NCI-H2107 treated with DMSO at 0.1 percent for 48 hours (cell line): ENCODE measurements around the gene CD28.
"Not testable (repeated sequence)": the region's sequence is repeated elsewhere in the genome, so short reads cannot be mapped to it uniquely, and the experiment has no call there.

Experiments
- DNase-seq: peaks from one replicate; lab custom pipeline; 2025; ENCODE audit not compliant: unreplicated experiment; lab: John Stamatoyannopoulos, UW

Gene CD28

GRCh38 chr2:203685789-203686420 lies 20.5 kb upstream of the CD28 start:
- DNase-seq, result no peak

- no peak for DNase-seq
Observed at GRCh38 chr2:203687165-203687564, 19.3 kb upstream of the CD28 start.

DNA sequence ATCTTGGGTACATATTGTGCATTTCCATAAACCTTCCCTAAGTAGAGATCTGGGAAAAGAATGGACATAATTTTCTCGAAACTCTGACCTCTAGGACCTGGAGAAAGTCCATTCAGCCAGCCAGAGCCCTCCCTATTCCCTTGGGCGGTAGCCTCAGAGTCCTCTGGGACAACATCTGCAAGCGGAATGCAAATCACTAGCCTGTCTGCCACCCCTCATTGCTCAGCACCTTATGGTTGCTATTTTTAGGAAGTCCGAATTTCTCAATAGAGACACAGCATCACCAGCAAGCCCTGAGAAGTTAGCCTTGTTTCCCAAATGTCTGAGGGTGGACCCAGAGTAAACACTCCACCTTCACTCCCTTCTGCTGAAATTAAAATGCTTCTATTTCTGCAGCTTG lies 17.6 kb upstream of the CD28 start:
- DNase-seq, result no peak

DNA sequence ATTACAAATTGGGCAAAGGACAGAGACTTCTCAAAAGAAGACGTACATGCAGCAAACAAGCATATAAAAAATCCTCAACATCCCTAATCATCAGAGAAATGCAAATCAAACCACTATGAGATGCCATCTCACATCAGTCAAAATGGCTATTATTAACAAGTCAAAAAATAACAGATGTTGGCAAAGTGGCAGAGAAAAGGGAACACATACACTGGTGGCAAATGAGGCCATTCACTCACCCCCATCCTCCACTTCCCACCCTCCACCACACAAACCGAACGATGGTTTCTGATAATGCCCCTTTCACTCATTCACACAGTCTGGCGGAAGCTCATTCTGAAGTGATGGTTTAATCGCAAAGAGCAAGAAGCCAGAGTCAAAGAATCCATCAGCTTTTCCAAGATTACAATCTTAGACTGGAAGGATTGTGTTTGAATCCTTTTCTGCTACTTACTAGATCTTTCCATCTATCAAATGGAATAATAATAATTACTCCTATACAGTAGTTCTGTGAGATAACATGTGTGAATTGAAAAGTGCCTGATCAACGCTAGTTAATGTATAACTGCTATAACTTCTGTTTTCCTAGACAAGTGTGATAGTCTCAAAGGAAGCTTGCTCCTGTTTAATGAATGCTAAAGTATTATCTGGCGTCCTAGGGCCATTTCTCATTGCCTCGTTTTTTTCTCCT lies 16.9 kb upstream of the CD28 start:
- DNase-seq, result no peak

DNA sequence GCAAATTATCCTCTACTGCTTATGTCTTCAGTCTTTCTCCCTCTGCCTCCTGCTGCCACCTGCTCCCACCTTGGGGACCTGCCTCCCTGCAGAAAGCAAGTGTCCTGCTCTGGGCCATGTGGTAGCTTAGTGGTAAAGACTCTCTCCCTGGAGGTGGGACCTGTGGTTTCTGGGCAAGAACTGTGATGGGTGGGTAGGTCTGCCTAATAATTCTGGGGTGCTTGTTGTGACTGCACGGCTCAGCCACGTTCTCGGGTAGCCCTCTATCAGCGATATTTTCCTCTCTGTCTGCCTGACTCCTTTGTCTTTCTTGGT lies 16.4 kb upstream of the CD28 start:
- DNase-seq, result no peak

GRCh38 chr2:203690441-203691047 lies 15.9 kb upstream of the CD28 start:
- DNase-seq, result no peak

- no peak for DNase-seq
Observed at GRCh38 chr2:203691149-203691548, 15.3 kb upstream of the CD28 start.

GRCh38 chr2:203692031-203692710 lies 14.3 kb upstream of the CD28 start:
- DNase-seq, result no peak

DNA sequence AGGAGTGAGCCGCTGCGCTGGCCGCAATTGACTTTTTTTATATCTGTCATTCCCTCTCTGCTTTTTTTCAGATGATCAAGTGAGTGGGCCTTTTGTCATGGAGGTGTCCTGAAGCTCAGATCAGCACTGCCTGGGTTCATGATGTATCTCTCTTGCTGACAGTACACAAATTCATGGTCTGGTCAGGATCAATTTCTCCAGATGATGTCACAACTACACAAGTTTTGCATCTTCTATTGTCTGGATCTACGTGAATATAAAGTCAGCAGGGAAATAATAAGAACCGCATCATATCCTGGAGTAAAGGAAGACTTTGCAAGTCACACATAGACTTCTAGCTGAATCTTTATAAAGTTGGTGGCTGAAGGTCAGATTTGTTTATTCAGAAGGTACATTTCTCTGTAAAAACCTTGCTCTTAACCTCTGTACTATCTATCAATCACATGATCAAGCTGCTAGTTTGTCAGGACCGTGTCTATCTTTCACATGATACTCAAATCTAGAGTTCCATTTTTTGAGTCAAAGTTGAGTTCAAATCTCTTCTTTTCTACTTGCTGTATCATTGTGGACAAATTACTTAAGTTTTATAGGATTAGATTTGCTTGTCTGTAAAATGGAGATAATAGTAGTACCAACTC lies 13.1 kb upstream of the CD28 start:
- no peak for DNase-seq

DNA sequence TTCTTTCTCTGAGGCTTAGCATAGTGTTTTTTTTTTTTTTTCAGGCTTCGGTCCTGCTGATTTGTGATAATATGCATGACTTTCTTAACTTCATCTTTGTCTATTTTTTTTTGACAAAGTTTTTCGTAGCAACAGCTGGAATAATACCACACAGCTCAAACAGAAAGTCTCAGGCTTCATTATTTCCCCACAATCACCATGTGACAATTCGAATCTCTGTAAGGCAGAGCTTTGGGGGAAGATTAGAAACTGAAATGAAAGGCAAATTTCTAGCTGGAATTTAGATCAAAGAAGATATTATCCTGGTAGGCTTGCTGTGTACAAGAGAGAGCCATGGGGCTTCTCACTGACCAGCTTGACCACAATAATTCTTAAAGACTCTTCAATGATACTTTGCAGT lies 12.2 kb upstream of the CD28 start:
- no peak for DNase-seq

GRCh38 chr2:203697190-203697589 lies 9.2 kb upstream of the CD28 start:
- DNase-seq, result no peak

DNA sequence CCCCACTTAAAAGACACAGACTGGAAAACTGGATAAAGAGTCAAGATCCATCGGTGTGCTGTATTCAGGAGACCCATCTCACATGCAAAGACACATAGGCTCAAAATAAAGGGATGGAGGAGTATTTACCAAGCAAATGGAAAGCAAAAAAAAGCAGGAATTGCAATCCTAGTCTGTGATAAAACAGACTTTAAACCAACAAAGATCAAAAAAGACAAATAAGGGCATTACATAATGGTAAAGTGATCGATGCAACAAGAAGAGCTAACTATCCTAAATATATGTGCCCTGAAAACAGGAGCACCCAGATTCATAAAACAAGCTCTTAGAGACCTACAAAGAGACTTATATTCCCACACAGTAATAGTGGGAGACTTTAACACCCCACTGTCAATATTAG lies 8.7 kb upstream of the CD28 start:
- DNase-seq, result not testable (repeated sequence)

DNA sequence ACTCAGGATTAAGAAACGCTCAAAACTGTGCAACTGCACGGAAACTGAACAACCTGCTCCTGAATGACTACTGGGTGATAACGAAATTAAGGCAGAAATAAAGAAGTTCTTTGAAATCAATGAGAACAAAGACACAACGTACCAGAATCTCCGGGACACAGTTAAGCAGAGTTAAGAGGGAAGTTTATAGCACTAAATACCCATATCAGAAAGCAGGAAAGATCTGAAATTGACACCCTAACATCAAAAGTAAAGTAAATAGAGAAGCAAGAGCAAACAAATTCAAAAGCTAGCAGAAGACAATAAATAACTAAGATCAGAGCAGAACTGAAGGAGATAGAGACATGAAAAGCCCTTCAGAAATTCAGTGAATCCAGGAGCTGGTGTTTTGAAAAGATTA lies 8.0 kb upstream of the CD28 start:
- DNase-seq, result not testable (repeated sequence)

DNA sequence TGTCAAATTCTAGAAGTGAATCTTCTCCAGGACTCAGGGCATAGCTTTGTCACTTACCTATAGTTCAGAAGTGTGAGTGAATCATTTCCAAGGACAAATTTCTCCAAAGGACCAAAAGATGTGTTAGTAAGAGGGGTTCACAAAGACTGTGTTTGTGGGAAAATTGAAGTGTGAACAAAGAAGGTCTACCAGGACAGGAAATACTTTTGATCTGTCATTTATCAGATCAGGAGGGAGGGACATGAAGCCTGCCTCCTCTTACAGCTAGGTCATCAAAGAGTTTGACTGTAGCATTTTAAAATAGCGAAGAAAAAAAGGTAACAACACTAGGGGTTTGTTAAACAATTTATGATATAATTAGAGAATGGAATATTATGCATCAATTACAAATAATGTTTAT lies 2.0 kb upstream of the CD28 start:
- DNase-seq, result no peak

DNA sequence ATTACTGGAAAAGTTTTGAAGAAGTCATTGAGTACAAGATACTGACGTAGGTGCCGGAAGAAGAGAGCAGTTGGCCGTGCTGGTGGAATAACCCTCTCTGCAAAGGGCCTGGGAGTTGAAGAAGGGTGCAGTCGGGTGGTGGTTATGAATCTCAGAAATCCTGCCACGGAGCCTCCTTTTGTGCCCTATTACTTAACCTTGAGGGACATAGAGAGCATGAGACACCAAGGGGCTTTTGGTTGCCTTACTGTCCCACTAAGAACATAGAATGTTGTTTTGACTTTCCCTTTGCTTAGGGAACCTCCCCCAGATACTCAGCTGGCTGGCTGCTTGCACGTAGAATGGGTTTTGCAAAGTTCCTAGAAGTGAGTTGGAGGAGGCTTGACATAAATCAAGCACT lies 1.3 kb upstream of the CD28 start:
- DNase-seq, result no peak

DNA sequence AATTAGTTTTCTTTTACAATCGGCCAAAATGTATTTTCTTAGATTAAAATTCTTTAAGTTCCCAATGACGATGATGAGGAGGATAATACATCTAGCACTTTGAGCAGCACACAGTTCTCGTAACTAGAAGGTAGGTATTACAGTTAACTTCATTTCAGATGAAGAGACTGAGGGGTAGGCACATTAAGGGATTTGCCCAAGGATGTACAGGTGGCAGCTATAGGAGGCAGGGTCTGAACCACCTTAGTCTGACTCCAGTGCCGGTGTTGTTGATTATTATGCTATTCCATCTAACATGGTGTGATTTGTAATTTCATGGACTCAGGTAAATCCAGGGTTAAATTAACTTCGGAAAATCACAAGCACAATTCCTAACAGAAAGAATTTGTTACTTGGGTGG lies 1.1 kb downstream of the CD28 start:
- DNase-seq, result no peak

GRCh38 chr2:203708846-203709396 lies 2.5 kb downstream of the CD28 start:
- no peak for DNase-seq

- no peak for DNase-seq
Observed at GRCh38 chr2:203709416-203710040, 3.1 kb downstream of the CD28 start.

- DNase-seq, result no peak
Observed at GRCh38 chr2:203710226-203710625, 3.8 kb downstream of the CD28 start.

DNA sequence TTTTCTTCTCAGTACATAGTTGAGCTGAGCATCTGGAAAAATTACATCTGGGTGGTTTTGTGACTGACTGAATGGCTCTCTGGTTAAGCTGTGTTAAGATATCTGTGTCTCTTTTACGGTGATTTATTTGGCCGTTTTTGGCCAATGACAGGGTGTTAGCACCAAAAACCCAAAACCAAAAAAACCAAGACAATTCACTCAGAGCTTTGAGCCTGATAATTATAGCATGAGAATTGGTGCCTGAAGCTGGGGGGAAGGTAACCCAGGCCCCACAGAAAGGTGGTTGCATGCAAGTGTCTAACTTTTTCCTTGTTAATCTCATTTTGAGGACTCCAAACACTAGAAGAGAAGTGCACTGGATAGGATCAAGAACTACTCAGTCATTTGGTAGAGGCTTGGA lies 4.5 kb downstream of the CD28 start:
- no peak for DNase-seq

- DNase-seq, result no peak
Observed at GRCh38 chr2:203711399-203711798, 5.0 kb downstream of the CD28 start.
